ENCODE measurements around the gene PCNX2.

Gene PCNX2

DNA sequence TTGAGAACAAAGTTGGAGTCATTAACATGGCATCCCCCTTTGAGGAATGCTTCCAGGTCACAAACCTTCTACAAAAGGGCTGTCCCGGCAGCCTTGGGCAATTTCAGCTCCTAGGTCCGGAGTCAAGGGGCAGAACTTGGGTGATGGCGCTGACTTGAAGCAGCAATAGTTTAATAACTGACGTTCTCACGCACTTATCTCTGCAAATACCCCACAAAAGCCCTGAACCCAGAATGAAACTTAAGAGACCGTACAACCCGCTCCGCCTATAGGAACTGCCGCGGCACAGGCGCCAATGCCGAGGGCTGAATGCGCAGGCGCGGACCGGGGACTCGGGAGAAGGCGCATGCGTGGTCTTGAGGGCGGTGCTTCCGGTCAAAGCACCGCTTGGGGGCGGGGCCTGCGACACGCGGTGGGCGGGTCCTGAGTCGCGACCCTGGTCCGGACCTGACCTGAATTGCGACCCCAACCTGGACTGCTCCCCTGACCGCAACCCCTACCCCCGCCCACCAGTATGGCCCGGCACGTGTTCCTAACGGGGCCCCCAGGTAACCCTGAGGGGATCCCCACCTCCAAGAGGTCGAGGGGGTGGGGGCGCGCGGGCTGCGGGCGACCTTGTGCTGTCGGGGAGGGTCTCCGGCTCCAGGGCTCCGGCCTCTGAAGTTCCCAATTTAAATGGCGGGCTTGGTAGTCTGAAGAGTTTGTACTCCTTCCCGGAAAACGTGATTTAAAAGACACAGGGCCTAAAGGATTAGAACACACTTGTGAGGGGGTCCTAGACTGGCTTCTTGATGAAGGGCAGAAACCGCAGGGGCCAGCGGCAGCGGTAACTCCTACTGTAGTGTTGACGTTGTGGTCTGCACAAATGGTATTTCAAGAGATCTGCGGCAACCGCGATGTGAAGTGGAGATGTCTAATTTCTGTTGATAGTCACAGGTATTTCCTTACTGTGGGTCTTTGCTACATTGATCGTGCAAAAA, 345.0 kb downstream of the PCNX2 start, which contains the start of gene NTPCR:
TSS of gene NTPCR (plus strand) at position 415 of the 980 bp plus-strand sequence. CDS start at position 515, 100 bp downstream.
- peak; percentile 97 for DNase-seq

DNA sequence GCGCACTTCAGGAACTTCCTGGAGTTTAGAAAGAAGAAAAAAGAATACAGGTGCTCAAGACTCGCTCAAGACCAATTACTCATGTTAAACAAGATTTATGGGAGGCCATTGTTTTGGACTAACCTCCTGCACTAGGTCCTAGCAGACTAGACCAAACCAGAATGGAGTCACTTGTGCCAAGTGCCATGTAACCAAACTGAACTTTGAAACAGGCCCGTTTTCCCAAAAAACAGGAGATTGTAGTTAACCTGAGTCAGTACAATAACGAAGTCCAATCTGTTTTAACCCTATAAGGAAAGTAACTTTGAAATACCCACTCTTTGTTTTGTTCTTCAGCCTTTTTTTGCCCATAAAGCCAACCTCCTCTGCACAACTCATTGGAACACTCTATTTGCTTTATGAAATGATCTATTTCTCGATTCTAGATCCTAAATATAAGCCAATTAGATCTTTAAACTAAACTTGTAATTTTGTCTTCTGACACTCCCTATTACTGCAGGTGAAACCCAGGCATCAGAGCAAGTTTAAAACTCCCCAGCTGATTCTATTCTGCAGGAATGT, 345.8 kb downstream of the PCNX2 start:
- no peak for DNase-seq

DNA sequence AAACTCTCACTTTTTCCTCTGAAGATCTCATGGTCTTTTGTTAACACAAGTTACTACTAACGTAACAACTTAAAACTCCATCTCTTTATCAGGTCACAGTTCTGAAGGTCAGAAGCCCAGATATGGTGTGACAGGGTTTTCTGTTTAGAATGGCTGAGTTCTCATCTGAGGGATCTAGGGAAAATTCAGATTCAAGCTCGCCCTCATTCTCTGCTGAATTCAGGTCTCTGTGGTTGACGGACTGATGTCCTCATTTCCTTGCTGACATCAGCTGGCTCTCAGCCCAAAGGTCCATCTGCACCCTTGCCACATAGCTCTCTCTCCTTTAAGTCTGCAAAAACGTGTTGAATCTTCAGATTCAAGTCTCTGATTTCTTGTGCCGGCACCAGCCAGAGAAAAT, 351.2 kb downstream of the PCNX2 start:
- DNase-seq, result no peak

- no peak for DNase-seq
Observed at GRCh38 chr1:232943679-232944252, 351.8 kb downstream of the PCNX2 start.

GRCh38 chr1:232942413-232943294, 352.9 kb downstream of the PCNX2 start:
- no peak for DNase-seq

DNA sequence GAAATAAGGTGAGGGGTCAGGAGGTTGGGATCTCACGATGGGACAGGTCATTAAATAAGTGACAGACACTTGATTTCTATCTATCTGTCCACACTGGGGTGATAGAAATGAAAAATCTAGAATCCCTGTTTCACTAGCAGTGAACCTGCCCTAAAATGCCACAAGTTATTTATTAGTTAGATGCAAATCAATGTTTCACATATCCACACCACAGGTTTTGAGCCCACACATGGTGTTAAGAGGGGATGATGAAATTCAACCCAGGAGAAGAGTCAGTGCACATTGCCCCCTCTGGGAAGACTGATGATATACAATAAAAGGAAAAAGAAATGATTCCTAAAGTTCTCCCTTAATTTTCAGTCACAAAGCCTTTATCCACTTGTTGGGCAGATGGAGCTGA, 355.3 kb downstream of the PCNX2 start:
- no peak for DNase-seq

DNA sequence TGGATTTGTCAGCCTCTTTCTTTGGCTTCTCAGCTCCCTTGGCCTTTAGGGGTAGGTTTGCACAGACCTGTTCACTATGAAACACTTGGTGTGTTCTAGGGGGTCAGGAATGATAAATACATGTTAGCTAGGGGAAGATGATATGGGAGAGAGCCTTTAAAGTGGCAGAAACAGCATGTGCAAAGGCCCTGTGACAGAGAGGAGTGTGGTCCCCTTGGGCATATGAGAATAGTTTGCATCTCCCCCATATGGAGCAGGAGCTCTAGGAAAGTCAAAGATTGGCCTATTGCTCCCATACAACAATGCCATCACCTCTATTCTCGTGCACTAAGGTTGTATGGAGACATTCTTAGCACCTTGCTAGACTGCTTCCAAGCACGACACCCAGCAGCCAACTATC, 355.8 kb downstream of the PCNX2 start:
- DNase-seq, result no peak

GRCh38 chr1:232938926-232939325, 356.6 kb downstream of the PCNX2 start:
- no peak for DNase-seq

DNA sequence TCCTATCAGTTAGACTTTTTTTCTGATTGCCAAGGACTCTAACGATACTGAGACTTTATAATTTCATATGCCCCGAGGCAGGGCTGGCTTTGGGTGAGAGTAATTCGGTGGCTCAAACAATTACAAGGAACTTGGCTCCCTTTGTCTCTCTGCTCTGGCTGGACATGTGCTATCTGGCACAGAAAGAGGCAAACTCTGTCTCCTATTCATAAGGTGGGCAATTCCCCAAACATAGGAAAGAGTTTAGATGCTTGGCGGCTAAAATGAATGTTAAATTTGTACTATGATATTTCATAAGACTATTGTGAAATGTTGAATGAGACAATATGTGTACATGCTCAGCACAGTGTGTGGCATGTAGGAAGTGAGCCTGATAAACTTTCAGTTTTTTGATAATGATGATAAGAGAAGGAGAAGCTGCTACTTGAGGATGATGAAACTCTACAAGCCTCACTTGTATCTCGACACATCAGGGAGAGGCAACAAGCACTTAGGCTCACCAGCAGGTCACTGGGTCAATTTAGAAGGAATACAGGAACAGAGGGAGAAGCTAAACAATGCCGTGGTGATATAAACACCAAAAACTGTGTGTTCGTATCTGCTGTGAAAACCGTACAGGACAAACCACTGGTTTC, 357.7 kb downstream of the PCNX2 start:
- no peak for DNase-seq

- DNase-seq, result no peak
Observed at GRCh38 chr1:232936941-232937340, 358.6 kb downstream of the PCNX2 start.

Data from femur (tissue), 1 donor.